HFF-Myc (cell line): ENCODE results near the gene SEMA4B.
A peak's percentile ranks its signal among the peaks of the same experiment; 100 is the strongest.

Experiments used
- DNase-seq: peaks from one replicate; pipeline ENCODE4 v3.0.0-alpha.2; 2011; ENCODE audit warnings: low read depth; ENCODE audit errors: extremely low read depth
- H3K4me3 ChIP-seq: replicated peaks from 2 replicates; pipeline ENCODE4 v1.5.1; 2011; ENCODE audit warnings: low read depth, mild to moderate bottlenecking, control low read depth, low read length
- TF ChIP-seq, protein P1 (sequence below): IDR thresholded peaks from 2 replicates; pipeline ENCODE4 v1.5.1; 2012; ENCODE audit warnings: mild to moderate bottlenecking, low read depth, low read length, control low read depth; ENCODE audit errors: missing control alignments

The SEMA4B gene, protein sequence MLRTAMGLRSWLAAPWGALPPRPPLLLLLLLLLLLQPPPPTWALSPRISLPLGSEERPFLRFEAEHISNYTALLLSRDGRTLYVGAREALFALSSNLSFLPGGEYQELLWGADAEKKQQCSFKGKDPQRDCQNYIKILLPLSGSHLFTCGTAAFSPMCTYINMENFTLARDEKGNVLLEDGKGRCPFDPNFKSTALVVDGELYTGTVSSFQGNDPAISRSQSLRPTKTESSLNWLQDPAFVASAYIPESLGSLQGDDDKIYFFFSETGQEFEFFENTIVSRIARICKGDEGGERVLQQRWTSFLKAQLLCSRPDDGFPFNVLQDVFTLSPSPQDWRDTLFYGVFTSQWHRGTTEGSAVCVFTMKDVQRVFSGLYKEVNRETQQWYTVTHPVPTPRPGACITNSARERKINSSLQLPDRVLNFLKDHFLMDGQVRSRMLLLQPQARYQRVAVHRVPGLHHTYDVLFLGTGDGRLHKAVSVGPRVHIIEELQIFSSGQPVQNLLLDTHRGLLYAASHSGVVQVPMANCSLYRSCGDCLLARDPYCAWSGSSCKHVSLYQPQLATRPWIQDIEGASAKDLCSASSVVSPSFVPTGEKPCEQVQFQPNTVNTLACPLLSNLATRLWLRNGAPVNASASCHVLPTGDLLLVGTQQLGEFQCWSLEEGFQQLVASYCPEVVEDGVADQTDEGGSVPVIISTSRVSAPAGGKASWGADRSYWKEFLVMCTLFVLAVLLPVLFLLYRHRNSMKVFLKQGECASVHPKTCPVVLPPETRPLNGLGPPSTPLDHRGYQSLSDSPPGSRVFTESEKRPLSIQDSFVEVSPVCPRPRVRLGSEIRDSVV

DNA sequence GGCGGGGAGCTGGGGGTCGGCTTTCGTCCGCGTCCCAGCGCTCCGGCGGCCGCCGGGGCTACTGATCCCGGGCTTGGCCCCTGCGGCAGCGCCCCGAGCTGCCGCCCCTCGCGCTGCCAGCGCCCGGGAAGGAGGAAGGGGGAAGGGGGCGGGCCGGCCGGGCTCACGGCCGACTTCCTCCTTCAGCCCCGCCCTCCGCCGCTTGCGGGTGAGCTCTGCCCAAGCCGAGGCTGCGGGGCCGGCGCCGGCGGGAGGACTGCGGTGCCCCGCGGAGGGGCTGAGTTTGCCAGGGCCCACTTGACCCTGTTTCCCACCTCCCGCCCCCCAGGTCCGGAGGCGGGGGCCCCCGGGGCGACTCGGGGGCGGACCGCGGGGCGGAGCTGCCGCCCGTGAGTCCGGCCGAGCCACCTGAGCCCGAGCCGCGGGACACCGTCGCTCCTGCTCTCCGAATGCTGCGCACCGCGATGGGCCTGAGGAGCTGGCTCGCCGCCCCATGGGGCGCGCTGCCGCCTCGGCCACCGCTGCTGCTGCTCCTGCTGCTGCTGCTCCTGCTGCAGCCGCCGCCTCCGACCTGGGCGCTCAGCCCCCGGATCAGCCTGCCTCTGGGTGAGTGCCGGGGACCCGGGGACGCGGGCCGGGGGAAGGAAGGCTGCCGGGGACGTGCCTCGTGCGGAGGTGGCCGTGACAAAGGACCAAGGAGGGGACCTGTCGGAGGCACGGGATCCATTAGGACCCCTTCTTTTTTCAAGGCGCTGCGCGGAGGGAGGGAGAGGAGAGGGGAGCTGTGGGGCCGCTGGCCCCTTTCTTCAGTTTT is at the start of gene SEMA4B:
TSS of gene SEMA4B (plus strand) at position 201 of the 814 bp plus-strand sequence. CDS start at position 450, 249 bp downstream.
- TF ChIP-seq, protein P1, sequence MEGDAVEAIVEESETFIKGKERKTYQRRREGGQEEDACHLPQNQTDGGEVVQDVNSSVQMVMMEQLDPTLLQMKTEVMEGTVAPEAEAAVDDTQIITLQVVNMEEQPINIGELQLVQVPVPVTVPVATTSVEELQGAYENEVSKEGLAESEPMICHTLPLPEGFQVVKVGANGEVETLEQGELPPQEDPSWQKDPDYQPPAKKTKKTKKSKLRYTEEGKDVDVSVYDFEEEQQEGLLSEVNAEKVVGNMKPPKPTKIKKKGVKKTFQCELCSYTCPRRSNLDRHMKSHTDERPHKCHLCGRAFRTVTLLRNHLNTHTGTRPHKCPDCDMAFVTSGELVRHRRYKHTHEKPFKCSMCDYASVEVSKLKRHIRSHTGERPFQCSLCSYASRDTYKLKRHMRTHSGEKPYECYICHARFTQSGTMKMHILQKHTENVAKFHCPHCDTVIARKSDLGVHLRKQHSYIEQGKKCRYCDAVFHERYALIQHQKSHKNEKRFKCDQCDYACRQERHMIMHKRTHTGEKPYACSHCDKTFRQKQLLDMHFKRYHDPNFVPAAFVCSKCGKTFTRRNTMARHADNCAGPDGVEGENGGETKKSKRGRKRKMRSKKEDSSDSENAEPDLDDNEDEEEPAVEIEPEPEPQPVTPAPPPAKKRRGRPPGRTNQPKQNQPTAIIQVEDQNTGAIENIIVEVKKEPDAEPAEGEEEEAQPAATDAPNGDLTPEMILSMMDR = no peak
- H3K4me3 ChIP-seq = peak within 1 kb of the TSS; percentile 72
- no peak for DNase-seq

DNA sequence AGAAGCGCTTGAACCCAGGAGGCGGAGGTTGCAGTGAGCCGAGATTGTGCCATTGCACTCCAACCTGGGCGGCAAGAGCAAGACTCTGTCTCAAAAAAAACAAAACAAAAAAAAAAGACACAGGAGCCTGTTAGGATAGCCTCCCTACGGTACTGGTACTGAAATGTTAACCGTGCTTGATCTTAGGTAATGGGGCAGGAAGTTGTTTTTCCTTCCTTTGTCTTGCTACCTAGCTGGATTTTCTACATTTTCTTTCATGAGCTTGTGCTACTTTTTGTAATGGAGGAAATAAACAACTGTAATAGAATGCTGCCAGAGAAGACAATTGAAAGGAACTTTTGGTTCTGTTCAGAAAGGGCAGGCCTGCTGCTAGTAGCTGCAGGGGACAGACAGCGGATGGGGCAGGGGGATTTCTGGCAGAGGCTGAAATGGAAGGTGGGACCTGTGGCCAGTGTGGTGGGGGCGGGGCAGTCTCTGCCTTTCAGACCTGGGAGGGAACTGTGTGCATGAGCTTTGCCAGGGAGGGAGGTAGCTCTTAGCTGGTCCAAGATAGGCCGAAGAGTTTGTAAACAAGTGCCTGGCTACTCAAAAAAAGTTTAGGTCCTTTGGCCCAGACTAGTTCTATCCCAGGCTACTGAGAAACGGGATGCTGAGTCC is 49.0 kb upstream of the SEMA4B start:
- no peak overlapping the region for H3K4me3 ChIP-seq
- DNase-seq = no peak
- TF ChIP-seq, protein P1 = no peak

DNA sequence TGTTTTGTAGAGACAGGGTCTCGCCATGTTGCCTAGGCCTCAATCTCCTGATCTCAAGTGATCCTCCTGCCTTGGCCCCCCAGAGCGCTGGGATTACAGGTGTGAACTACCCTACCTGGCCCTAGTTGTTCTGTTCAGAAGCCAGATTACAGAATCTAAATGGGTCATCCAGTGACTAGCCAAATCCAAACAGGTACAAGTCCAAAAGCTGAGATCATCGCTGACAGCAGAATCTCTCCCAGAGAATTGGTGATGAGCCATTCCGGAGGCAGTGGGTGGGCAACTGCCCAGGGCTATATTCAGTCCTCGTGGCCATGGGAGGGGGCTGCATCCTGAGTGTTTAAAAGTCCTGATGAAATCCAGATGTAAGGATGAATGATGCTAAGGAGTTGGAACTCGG is 47.5 kb upstream of the SEMA4B start:
- H3K4me3 ChIP-seq = no peak overlapping the region
- TF ChIP-seq, protein P1 = no peak
- no peak for DNase-seq

DNA sequence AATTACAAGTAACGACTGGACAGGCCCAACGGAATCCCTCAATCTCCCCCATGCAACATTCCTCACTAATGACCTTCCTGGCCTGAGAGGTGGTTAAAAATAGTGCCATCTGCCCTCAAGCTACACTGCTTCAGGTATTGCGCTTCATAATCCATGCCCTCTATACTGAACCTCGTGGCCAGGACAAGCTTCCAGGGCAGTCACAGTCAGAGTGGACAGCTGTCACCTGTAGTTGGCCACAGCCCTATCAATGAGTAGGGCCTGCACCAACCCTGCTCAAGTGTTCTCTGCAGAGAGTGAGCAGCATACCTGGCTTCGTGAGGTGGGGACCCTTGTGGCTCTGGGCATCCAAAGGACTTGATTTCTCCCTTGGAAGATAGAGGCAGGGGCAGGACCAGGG is 46.9 kb upstream of the SEMA4B start:
- TF ChIP-seq, protein P1 = no peak
- DNase-seq = no peak

DNA sequence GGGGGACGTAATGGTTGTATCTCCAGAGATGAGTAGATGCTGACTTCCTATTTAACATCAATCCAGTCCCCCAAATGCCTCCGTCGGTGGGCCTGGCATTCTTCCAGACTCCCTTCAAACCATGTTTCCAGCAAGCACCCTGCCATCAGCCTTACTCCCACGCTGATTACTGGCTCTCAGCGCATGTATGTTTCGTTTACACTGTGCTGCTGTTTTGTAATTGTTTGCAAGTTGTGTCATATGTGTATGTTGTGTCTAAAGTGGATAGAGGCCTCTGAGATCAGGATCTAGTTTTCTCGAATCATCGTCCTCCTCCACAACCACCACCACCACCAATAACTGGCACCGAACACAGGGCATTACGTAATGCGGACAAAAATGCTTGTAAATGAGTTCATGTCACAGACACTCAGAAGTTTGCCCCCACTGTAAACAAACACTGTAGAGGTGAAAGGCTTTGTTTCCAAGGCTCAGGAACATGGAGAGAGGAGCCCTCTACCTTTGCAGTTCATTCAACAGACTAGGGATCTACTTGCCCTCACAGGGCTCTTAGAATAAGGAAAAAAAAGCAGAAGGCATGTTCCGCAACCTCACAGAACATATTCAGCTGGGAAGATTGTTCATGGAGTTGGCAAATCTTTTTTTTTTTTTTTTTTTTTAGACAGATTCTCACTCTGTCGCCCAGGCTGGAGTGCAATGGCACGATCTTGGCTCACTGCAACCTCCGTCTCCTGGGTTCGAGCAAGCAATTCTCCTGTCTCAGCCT is 46.1 kb upstream of the SEMA4B start:
- DNase-seq = peak; percentile 39
- TF ChIP-seq, protein P1 = no peak
- H3K4me3 ChIP-seq = no peak overlapping the region

More for the DNA sequence above, 46.9 kb upstream of the SEMA4B start:
- H3K4me3 ChIP-seq = no peak overlapping the region
